Measurements from ENCODE around the gene BMPR1B. TPM values are rescaled to one million over a fixed set of nuclear protein-coding genes. Genes with fewer than 3 reads are reported as not detected.
"Not testable (repeated sequence)": the region's sequence is repeated elsewhere in the genome, so short reads cannot be mapped to it uniquely, and the experiment has no call there.

BMPR1B gene
- total RNA-seq, 1 experiment from 2014 or later = 0.03 TPM

DNA sequence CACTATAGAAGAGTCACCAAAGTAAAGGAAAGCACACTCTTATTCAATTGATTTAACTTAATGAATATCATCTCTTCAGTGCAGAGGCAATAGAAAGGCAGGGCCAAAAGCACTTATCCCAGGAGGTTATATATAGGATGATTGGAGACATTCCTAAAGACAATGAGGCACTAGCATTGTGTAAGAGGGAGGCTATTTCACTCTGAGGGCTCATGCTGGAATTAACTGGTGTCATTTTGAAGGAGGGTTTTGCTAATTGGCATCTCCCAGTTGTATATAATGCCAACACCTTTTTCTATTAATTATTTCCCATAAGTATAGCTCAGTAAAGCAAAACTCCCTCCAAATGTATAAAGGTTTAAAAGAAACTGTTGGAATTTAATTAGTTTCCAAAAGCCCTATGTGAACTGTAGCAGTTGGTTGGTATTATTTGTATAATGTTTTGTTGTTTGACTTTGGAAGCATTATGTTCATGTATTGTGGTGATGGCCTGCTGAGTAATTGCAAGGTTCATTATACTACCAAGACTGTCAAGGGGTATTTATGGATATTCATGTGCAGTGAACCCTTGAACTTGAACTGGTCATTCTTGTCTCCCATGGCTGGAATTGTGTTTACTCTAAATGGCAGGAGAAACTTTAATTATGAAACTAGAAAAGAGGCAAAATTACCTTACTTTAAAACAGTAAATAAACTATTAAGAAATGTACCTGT is 270.3 kb downstream of the BMPR1B start:
- no peak for DNase-seq (ENCODE audit: low spot score)

DNA sequence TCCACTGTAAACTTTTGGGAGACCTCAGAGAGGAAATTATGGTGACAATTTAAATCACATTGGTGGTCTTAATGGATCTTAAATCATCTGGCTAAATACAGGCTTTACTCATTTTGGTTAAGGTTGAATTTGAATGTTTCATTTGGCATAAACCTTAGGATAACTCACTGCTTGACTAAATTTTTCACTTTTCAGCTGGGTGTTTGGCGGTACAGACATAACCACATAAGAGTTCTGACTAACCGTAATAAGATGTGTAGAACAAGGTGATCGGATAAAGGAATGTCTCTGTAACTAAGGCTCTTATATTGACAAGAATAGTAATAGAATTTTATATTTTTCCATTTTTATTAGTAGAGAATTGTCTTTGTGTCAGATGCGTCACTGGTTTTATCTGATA is 281.0 kb downstream of the BMPR1B start:
- DNase-seq (ENCODE audit: low spot score) = no peak

- no peak for DNase-seq (ENCODE audit: low spot score)
These were observed 286.6 kb downstream of the BMPR1B start for GRCh38 chr4:95044324-95044837.

- DNase-seq (ENCODE audit: low spot score) = no peak
These were observed 287.7 kb downstream of the BMPR1B start for GRCh38 chr4:95045429-95045828.

GRCh38 chr4:95048296-95048695 is 290.5 kb downstream of the BMPR1B start:
- no peak for DNase-seq (ENCODE audit: low spot score)

- no peak for DNase-seq (ENCODE audit: low spot score)
These were observed 291.9 kb downstream of the BMPR1B start for GRCh38 chr4:95049551-95050233.

DNA sequence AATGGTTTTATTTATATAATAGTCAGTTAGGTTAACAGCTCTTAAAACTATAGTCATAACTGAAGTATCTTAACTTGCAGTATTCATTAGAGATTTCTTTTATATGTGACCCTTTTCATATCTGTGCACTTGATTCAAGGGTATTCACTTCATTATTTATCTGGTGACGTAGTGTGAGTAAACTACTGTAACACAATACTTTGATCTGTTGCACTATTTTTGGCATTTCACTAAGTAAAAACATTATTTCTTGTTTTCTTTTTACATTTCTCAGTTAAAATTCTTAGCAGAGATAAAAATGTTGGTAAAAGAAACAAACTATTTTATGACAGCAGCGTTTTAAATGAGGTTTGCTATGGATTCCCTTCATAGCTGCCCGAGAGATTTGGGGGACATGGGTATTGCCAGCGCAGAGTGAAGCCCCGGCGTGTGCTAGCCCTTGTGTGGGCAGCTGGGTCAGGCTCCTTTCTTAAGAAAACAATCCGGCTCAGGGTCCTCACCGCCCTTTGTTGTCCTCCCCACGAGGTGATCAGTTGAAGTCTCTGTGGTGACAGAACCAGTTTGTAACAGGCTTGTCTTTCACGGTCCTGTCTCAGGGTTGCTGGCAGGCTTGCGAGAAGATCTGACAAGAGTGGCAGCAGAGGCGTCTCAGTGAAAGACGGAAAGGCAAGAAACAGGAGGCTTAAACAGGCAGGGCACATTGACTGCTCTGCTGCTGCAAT is 293.4 kb downstream of the BMPR1B start:
- no peak for DNase-seq (ENCODE audit: low spot score)

DNA sequence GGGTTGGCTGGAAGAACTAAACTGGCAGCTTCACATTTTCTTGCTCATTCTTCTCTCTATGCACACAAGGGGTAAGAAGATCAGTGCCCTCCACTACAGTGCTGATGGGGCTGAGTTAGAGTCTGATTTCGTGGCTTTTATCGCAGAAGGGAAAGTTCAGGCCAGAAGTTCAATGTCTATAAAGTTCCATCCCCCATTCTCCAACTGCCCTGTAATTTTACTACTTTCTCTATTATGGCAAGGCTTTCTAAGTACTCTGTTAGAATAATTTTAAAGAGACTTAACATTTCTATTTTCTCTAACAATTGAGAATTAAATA is 293.9 kb downstream of the BMPR1B start:
- DNase-seq (ENCODE audit: low spot score) = no peak

DNA sequence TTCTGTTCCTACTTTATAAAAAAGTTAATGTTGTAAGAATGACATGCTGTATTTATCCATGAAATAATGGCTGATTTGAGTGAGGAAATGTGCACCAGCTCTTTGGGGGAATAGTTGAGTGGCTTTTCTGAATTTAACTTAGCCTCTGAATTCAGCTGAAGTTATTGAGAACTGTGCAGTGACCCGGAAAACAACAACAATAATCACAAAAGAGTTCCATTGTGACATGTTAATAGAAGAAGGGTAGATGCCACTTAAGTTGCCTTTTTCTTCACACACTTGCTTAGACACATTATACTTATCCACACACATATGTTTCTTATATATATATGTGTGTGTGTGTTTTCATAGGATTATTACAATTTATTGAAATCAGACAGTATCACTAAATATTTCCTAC is 301.2 kb downstream of the BMPR1B start:
- DNase-seq (ENCODE audit: low spot score) = no peak

DNA sequence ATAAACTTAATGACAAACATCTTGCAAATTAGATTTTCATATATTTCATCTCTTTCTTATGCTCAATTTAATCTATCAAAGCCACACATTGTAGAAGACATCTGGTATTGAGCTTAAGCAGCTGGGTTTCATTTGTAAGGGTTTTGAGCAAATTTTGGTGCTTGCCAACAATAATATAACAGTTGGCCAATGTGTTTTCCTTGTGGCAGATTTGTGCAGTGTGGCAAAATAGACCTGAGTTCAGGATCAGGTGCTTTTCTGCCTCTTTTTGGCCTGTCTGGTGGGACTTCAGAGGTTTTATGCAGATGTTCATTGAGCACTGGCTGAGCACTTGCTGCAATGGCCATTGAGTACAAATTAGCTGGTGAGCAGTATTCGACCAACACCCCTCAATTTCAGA is 301.9 kb downstream of the BMPR1B start:
- DNase-seq (ENCODE audit: low spot score) = no peak

DNA sequence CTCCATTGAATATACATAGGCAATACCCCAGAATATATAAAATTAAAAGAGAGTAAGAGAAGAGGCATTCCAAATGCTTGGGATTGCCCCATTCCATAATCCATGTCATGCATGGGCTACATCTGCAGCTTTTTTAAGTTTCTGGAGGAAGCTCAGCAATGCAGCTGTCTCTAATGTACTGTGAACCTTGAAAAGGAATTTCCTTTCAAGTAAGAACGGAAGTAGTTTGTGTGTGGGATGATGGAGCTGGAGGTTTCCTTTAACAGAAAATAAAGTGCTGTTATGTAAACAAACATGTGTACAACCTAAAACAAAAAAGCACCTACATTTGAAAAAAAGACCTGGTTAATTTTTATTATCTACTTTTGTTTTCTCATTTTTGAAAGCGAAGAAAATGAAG is 303.5 kb downstream of the BMPR1B start:
- no peak for DNase-seq (ENCODE audit: low spot score)

DNA sequence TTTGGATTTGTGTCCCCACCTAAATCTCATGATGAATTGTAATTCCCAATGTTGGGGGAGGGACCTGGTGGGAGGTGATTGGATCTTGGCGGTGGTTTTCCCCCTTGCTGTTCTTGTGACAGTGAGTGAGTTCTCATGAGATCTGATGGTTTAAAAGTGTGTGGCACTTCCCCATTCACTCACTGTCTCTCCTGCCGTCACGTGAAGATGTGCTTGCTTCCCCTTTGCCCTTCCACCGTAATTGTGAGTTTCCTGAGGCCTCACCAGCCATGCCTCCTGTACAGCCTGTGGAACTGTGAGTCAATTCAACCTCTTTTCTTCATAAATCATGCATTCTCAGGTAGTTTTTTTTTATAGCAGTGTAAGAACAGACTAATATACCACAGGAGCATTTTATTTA is 304.0 kb downstream of the BMPR1B start:
- not testable (repeated sequence) for DNase-seq (ENCODE audit: low spot score)

GRCh38 chr4:95066050-95066449 is 308.3 kb downstream of the BMPR1B start:
- DNase-seq (ENCODE audit: low spot score) = no peak

DNA sequence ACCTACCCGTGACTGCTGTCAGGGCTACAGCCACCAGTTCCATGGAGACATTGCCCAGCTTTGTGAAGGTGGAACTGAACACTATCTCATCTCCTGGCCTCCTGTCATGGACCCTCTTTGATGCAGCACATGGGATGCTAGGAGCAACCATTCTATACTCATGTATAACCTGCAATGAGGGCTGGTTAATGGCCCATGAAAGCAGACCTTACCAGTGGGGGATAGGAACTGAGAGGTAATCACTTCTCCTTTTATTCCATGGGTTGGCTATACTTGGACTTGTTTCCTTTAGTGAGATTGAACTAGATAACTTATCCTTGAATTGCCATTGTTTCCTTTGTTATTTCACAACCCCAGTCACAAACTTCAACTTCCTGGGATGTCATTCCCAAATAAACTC is 310.6 kb downstream of the BMPR1B start:
- no peak for DNase-seq (ENCODE audit: low spot score)

DNA sequence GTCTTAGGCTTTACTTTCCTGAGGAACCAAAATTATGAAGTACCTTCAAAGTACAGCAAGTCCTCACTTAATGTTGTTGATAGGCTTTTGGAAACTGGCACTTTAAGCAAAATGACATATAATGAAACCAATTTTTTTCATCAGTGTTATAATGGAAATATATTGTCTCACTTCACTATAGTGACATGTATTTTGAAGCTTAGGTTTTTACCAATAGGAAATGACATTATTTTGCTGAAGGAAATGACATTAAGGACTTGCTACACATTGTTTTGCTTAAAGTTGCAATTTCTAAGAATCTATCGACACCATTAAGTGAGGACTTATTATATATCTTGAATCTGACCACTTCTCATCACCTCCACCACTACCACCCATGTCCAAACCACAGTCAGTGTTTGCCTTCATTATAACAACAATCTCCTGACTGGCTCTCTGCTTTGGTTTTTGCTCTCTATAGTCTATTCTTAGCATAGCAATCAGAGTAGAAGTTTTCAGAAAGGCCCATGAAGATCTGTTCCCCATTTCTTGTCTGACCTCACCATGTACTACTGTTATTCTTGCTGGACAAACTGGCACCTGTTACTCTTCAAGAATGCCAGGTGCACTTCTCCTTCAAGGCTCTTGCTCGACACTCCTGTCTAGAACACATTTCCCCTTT is 311.2 kb downstream of the BMPR1B start:
- DNase-seq (ENCODE audit: low spot score) = no peak

- DNase-seq (ENCODE audit: low spot score) = no peak
These were observed 314.1 kb downstream of the BMPR1B start for GRCh38 chr4:95071851-95072250.

- DNase-seq (ENCODE audit: low spot score) = no peak
These were observed 315.9 kb downstream of the BMPR1B start for GRCh38 chr4:95073646-95074045.

GRCh38 chr4:95077864-95078263 is 320.1 kb downstream of the BMPR1B start:
- DNase-seq (ENCODE audit: low spot score) = no peak

DNA sequence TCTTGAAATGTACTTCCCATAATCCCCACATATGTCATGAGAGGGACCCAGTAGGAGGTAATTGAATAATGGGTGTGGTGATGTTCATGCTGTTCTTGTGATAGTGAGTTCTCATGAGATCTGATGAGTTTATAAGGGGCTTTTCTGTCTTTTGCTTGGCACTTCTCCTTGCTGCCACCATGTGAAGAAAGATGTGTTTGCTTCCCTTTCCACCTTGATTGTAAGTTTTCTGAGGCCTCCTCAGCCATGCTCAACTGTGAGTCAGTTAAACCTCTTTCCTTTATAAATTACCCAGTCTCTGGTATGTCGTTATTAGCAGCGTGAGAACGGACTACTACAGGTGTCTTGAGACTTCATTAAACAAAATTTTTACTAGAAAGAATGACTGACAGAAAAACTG is 323.2 kb downstream of the BMPR1B start:
- no peak for DNase-seq (ENCODE audit: low spot score)

GRCh38 chr4:95084584-95084983 is 326.8 kb downstream of the BMPR1B start:
- peak; percentile 70 for DNase-seq (ENCODE audit: low spot score)

- DNase-seq (ENCODE audit: low spot score) = no peak
These were observed 327.5 kb downstream of the BMPR1B start for GRCh38 chr4:95085124-95085833.
